IPS-18c (cell line): ENCODE data around the gene NPLOC4.

ENCODE experiments used
- H3K4me3 ChIP-seq: 2 replicates; pipeline ENCODE4 v1.7.0; 2013; ENCODE audit warnings: low read depth, mild to moderate bottlenecking, low read length, moderate library complexity; ENCODE audit not compliant: insufficient read depth
- H3K9me3 ChIP-seq: one replicate; pipeline ENCODE4 v1.6.1; 2013; ENCODE audit warnings: mild to moderate bottlenecking, low read length, moderate library complexity; ENCODE audit not compliant: control insufficient read depth, insufficient read depth

NPLOC4 gene

GRCh38 chr17:81666342-81667191 is 29.7 kb upstream of the NPLOC4 start, which contains the start of the genes CCDC137 and OXLD1:
Gene CCDC137, plus strand, starts transcription at chr17:81666737. Its CDS starts 30 bp downstream, at chr17:81666767.
Gene OXLD1, minus strand, starts transcription at chr17:81666605. Its CDS starts 28 bp downstream, at chr17:81666577.
- H3K4me3 ChIP-seq, result peak within 1 kb of the TSS; percentile 91

DNA sequence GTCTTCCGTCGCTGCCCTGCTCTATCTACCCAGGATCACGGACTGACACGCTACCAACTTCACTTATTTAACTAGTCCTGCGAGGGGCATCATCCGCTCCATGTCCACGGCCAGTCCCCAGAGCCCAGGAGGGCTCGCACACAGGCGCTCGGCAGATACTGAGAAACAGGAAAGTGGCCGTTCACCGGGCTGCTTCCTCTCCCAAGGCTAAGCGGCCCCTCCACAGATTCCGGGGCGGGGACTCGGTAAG is 29.1 kb upstream of the NPLOC4 start:
- Histone ChIP-seq H3K4me3 (peak overlapping the region; percentile 91), H3K9me3 (peaks cover 5% of the 10 kb centered on the region)

More at GRCh38 chr17:81666342-81667191, 29.7 kb upstream of the NPLOC4 start, which contains the start of the genes CCDC137 and OXLD1:
- H3K9me3 ChIP-seq, result peaks cover 5% of the 10 kb centered on the region

DNA sequence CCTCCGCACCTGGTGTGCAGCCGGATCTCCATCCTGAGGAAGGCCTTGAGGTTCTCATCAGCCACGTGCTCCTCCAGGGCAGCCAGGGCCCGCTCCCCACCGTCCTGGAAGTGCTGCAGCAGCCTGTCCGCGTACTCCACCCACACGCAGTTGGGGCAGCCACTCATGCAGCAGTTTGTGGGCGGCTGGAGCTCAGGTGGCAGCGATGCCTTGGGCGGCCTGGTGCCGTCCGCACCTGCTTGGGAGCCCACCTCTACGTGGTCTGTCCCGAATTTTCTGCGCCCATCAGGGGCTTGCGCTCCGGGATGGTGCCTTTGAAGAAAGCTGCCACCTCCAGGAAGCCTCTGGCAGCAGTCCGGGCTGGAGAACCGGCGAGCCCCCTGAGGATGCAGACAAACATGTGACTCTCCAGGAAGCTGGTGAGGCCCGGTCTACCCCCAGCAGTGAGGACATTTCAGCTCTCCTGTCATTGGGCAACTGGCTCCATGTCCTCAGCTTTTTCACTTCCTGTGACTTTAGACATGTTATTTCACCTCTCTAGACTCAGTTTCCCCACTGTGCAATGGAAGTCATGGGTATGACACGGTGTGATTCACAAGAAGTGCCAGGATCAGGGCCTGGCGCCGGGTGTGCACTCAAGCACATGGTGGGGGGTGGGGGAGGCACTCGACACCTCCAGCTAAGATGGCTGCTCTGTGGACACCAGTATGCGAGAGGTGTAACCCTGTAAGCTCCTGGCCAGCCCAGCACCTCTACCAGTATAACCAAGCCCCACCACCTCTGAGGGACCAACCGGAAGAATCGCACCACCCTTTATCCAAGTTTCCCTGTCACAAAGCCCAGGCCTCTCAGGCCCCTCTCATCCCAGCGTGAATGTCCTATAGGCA is 28.5 kb upstream of the NPLOC4 start:
- H3K9me3 ChIP-seq, result peaks cover 5% of the 10 kb centered on the region
- peak overlapping the region; percentile 91 for H3K4me3 ChIP-seq

DNA sequence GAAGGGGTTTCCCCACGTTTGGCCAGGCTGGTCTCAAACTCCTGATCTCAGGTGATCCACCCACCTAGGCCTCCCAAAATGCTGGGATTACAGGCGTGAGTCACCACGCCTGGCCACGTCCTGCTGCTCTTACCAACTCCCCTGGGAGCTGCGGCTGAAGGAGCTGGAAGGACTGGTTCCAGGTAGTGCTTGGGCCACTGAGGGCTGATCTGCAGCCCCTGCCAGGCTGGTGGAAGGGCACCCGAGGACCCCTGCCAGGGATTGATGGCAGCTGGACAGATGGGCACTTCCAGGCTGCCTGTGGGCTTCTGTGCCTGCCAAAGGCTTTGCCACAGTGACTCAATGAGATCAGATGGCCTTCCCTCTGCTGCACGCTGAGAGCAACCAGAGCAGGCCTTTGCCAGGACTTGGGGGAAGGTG is 27.1 kb upstream of the NPLOC4 start:
- peaks cover 5% of the 10 kb centered on the region for H3K9me3 ChIP-seq

DNA sequence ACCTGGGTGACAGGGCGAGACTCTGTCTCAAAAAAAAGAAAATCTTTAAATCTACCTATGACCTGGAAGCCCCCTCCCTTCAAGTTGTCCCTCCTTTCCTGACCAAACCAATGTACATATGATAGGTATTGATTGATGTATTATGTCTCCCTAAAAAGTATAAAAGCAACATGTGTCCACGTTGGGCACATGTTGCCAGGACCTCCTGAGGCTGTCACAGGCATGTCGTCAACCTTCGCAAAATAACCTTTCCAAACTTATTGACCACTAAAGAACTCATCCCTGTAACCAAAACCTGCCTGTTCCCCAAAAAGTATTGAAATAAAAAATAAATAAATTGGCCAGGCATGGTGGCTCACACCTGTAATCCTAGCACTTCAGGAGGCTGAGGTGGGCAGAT is 25.1 kb upstream of the NPLOC4 start:
- no peak overlapping the region for H3K4me3 ChIP-seq
- H3K9me3 ChIP-seq, result peaks cover 5% of the 10 kb centered on the region

More for the DNA sequence above, 27.1 kb upstream of the NPLOC4 start:
- no peak overlapping the region for H3K4me3 ChIP-seq

DNA sequence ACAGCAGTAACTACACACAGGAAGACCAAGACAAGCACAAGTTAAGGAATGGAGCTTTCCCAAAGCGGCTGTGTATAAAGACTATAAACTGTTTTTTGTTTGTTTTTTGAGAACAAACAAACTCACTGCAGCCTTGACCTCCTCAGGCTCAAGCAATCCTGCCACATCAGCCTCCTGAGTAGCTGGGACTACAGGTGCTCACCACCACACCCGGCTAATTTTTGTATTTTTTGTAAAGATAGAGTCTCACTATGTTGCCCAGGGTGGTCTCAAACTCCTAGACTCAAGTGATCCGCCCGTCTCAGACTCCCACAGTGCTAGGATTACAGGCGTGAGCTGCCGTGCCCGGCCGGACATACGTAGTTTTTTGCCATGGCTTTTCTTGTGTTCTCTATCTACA is 23.5 kb upstream of the NPLOC4 start:
- Histone ChIP-seq H3K4me3 (no peak overlapping the region), H3K9me3 (peaks cover 5% of the 10 kb centered on the region)

DNA sequence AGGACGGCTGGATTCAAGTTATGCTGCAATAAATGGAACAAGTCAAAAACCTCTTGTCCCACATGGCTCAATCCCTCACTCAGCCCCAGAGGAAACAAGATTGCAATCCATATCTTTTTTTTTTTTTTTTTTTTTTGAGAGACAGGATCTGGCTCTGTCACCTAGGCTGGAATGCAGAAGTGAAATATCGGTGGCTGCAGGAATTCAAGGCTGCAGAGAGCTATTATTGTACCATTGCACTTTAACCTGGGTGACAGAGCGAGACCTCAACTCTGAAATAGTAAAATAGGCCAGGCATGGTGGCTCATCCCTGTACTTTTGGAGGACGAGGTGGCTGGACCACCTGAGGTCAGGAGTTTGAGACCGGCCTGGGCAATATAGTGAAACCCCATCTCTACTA is 22.1 kb upstream of the NPLOC4 start:
- Histone ChIP-seq H3K4me3 (no peak overlapping the region), H3K9me3 (peaks cover 5% of the 10 kb centered on the region)

GRCh38 chr17:81656835-81657234 is 19.9 kb upstream of the NPLOC4 start:
- Histone ChIP-seq H3K4me3 (no peak overlapping the region), H3K9me3 (peaks cover 2% of the 10 kb centered on the region)

DNA sequence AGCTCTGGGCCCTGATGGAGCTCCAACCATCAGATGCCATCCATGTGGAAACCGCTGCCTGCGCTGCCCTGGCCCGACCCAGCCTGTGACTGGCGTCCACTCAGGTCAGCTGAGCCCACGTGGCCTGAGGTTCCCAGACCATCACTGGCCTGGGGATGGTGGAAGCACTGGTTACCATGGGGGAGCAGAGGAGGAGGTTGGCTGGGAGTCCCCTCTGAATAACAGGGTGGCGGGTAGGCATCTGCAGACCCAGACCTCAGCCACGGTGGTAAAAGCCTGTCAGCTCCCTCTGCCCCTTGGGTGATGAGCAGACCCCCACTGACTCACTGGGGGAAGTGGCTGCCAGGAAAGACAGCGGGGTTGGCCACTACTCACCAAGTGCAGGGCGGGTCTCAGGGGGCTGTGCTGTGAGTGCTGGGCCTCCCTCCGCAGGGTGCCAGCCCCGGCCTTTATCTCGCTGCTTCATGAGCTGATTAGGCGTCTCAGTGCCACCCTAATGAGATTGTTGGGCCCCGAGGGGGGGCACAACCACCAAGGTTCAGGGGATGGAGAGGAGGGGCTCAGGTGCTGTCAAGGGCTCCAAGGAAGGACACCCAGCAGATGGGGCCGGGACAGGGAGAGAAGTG is 19.3 kb upstream of the NPLOC4 start, which contains the start of gene PDE6G:
Gene PDE6G (minus strand): TSS at position 425 of the 626 bp plus-strand sequence. CDS start 3,237 bp downstream, outside the sequence.
- Histone ChIP-seq H3K9me3 (peaks cover 2% of the 10 kb centered on the region), H3K4me3 (no peak within 1 kb of the TSS)

DNA sequence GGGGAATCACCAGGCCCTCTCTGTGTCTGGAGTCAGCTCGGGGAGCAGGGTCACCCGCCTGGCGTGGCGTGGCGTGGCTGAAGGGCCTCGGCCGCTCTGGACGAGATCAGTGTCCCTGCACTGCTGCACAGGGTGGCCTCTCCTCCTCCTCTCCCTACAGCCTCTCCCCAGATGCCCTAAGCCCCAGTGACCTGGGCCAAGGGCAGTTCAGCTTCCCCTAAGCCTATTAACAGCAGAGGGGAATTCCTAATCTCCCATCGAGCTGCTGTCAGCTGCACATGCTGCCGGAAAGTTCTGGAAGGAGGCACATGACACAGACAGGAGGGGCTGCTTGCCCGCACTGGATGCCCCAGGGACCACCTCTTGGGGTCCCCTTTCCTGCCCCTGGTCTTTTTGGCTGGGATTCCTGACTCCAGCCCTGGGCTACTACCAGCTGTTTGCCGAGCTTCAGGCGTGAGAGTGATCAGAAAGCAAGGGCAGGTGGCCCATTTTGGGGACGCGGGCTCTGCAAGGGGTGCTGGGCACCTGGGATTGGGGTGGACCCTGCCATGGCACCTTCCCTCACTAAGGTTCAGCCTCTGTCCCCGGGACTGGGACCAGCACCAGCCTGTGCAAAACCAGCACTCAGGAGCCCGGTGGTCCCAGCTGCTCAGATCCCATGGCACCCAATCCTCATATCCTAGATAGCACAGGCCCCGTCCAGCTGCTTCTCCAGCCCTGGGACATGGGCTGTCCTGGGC is 18.6 kb upstream of the NPLOC4 start:
- Histone ChIP-seq H3K4me3 (no peak overlapping the region), H3K9me3 (peaks cover 2% of the 10 kb centered on the region)

DNA sequence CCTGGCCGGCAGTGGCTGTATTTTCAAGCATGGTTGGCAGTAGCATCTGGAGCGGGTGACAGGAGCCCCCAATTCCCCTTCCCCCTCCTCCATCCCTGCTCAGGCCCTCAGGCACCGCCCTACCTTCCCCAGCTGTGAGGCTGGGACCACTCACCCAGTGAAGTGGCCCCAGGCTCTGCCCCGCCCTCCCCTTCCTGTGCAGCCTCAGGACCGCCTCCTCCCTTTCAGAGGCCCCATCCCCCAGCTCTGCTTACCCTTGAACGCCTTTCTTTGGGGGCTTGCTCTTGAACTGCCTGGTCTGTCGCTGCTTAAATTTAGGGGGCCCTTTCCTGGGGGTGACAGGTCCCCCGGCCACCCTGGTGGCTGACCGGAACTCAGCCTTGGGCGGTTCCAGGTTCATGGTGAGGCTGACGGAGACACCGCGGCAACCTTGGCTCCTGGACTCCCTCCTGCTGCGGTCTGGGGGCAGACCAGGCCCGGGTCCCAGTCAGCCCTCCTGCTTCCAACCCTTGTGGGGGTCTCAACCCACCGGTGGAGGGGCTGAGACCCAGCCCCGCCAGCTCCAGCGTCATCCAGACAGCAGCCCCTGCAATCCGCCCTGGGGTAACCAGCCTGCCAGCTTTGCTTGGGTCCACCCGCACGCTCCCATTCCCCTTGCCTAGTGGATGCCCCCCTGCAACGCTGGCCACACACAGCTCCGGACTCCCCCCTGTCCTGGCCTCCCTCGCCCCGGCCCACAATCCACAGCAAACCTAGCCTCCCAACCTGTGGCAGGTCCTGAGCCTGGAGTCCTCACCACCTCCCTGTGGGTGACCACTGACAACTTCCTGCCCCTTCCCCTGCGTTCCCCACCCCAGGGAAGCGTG is 16.2 kb upstream of the NPLOC4 start:
- H3K4me3 ChIP-seq, result peak overlapping the region; percentile 20; the same call in 1 of the 2 replicates
- H3K9me3 ChIP-seq, result peaks cover 2% of the 10 kb centered on the region

DNA sequence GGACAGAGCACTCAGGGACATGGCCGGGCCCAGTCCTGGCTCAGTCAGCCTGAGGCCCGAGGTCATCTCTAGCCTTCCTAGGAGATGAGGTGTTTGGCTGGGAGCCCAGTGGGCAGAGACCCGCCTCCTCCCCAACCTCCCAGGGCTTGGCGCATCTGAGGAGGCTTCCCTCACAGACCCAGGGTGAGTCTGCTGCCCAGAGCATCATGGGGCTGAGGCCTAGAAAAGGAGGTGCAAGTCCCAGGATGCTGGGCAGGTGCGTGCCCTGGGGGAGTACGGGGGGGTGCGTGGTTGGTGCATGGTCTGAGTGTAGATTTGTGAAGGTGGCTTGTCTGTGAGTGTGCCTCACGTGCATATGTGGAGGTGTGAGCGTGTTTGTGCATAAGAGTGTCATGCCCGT is 14.8 kb upstream of the NPLOC4 start:
- Histone ChIP-seq H3K4me3 (no peak overlapping the region), H3K9me3 (peaks cover 2% of the 10 kb centered on the region)

DNA sequence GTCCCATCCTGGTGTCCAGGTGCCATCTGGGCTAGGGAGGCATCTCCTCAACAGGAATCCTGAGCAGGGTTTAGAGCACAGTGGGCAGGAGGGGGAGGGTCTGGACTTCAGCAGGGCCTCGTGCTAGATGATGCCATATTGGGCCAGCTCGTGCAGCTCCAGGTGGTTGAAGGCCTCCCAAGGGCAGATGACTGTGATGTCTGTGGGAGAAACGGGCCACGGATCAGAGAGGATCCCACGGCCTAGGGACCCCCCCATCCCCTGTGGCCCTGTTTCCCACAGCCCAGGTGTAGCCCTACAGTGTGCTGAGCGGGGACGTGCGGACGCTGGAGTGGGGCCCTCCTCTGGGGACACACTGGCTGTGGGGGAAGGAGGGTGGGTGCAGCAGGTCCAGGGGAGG is 14.0 kb upstream of the NPLOC4 start:
- Histone ChIP-seq H3K9me3 (peaks cover 2% of the 10 kb centered on the region), H3K4me3 (no peak overlapping the region)

DNA sequence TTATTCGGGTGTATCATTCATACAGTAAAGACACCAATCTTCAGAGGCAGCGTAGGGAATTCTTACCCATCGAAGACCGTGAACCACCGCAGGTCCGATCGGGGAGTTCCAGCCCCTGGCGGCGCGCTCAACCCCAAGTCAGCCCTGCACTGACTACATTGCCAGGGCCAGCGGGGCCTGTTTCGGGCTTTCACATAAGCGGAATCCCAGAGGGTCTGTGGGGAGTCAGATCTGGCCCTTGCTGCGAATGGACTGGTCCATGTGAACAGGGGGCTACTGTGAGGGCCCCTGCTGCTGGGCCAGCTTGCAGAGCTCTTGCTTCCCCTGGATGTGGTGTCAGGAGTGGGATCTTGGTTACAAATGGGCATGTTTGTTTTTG is 11.8 kb upstream of the NPLOC4 start:
- H3K9me3 ChIP-seq, result peaks cover 1% of the 10 kb centered on the region
- peak overlapping the region; percentile 44; the same call in 1 of the 2 replicates for H3K4me3 ChIP-seq

- Histone ChIP-seq H3K4me3 (peak overlapping the region; percentile 44), H3K9me3 (no peaks in the 10 kb centered on the region)
These were observed 11.2 kb upstream of the NPLOC4 start for GRCh38 chr17:81648013-81648706.
